BE2C (cell line): ENCODE data around the gene OLFML1.

Experiments
- DNase-seq: peaks from one replicate; pipeline ENCODE4 v3.0.0-alpha.2; 2020
- H3K27me3 ChIP-seq: fragments of 250-450 bp; sonication (Bioruptor Pico); 2 replicates; pipeline ENCODE4 v1.5.1; 2020; ENCODE audit warnings: mild to moderate bottlenecking
- H3K36me3 ChIP-seq: fragments of 250-450 bp; sonication (Bioruptor Pico); 2 replicates; pipeline ENCODE4 v1.5.1; 2020; ENCODE audit warnings: mild to moderate bottlenecking
- H3K4me1 ChIP-seq: fragments of 250-450 bp; sonication (Bioruptor Pico); 2 replicates; pipeline ENCODE4 v1.5.1; 2020
- H3K4me3 ChIP-seq: 2 replicates; pipeline ENCODE4 v1.5.1; 2011; ENCODE audit warnings: low read depth, low read length
- H3K9me3 ChIP-seq: fragments of 250-450 bp; sonication (Bioruptor Pico); 2 replicates; pipeline ENCODE4 v1.5.1; 2020
- TF ChIP-seq, protein P1 (sequence below): IDR thresholded peaks from 2 replicates; pipeline ENCODE4 v1.5.1; 2012; ENCODE audit warnings: mild to moderate bottlenecking, low read depth, low read length

Gene OLFML1

DNA sequence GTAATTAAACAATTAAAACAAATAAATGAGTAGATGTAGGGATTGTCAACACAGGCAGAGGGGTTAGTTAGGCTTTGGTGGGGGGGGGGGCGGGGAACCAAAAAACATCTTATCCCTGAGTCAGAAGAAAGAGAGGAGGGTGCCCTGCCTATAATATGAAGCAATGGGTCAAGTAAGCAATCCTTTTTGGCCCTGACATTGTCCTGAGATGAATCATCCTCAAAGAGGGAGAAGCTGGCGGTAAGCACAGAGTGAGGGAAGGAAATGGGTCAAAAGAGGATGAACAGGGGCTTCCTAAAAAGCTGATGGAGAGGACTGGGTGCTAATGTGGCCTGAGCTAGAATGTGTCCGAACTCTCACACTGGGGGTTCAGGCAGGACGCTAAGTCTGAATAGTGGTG lies 4.7 kb downstream of the OLFML1 start:
- Histone ChIP-seq H3K27me3 (no peaks in the 10 kb centered on the region), H3K9me3 (no peaks in the 10 kb centered on the region), H3K4me1 (no peaks in the 10 kb centered on the region), H3K36me3 (no peaks in the 10 kb centered on the region), H3K4me3 (no peak overlapping the region)
- TF ChIP-seq, protein P1, sequence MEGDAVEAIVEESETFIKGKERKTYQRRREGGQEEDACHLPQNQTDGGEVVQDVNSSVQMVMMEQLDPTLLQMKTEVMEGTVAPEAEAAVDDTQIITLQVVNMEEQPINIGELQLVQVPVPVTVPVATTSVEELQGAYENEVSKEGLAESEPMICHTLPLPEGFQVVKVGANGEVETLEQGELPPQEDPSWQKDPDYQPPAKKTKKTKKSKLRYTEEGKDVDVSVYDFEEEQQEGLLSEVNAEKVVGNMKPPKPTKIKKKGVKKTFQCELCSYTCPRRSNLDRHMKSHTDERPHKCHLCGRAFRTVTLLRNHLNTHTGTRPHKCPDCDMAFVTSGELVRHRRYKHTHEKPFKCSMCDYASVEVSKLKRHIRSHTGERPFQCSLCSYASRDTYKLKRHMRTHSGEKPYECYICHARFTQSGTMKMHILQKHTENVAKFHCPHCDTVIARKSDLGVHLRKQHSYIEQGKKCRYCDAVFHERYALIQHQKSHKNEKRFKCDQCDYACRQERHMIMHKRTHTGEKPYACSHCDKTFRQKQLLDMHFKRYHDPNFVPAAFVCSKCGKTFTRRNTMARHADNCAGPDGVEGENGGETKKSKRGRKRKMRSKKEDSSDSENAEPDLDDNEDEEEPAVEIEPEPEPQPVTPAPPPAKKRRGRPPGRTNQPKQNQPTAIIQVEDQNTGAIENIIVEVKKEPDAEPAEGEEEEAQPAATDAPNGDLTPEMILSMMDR = no peak
- no peak for DNase-seq

DNA sequence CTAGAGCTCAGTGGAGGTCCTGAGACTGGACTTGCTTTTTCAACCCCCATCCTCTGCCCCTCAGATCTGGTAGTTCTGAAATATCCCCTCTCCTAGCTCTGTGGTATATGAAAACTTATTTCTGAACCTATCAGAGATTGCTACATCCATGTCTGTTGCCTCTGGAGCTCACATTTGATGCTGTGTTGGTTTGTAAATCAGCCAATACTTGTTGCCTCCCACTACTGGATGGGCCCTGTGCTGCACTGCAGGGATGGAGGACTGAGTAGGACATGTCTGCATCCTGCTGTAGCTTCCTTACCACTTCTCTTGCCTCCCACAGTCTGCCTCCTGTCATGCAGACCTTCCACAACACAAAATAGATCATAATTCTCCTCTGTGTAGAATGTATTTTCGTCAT lies 5.2 kb downstream of the OLFML1 start:
- no peaks in the 10 kb centered on the region for H3K36me3 ChIP-seq
- H3K27me3 ChIP-seq = no peaks in the 10 kb centered on the region
- no peak for DNase-seq
- TF ChIP-seq, protein P1 = no peak
- no peak overlapping the region for H3K4me3 ChIP-seq
- H3K4me1 ChIP-seq = no peaks in the 10 kb centered on the region
- H3K9me3 ChIP-seq = no peaks in the 10 kb centered on the region

DNA sequence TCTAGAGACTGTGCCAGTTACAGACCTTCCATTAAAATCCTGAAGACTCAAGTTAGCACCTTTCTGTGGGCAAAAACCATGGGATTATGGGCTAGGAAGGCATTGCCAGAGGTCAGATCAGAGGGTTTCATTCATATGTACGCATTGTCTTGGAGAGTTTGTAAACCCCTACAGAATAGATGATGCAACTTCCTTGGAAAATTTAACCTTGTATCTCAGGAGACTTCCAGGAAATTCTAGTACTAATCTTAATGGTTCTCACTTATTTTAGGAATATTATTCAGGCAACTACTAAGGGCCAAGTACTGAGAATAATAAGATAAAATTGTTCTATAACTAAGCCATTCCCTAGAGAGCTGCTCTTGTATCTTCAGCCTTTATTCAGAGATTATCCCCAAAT lies 6.9 kb downstream of the OLFML1 start:
- Histone ChIP-seq H3K36me3 (no peaks in the 10 kb centered on the region), H3K9me3 (no peaks in the 10 kb centered on the region), H3K4me1 (no peaks in the 10 kb centered on the region), H3K27me3 (no peaks in the 10 kb centered on the region), H3K4me3 (no peak overlapping the region)
- DNase-seq = no peak
- TF ChIP-seq, protein P1 = no peak

DNA sequence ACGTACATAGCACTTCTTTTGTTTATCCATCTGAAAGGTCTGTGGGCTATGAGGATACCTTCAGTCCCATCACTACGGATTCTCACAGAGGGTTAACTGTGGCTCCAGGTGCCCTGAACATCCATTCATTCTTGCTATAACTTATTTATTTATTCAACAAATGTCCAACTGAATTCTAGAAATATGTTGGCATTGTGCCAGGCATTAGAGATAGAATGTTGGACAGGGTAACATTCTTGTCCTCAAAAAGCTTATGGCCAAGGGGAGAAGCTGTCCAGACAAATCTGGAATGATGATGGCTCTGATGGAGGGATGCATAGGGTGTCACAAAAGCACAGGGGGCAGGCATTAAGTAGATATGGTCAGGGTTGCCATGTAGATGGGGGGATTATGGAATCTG lies 8.4 kb downstream of the OLFML1 start:
- DNase-seq = no peak
- TF ChIP-seq, protein P1 = no peak
- H3K4me1 ChIP-seq = no peaks in the 10 kb centered on the region
- H3K4me3 ChIP-seq = no peak overlapping the region
- H3K9me3 ChIP-seq = no peaks in the 10 kb centered on the region
- H3K36me3 ChIP-seq = no peaks in the 10 kb centered on the region
- no peaks in the 10 kb centered on the region for H3K27me3 ChIP-seq

DNA sequence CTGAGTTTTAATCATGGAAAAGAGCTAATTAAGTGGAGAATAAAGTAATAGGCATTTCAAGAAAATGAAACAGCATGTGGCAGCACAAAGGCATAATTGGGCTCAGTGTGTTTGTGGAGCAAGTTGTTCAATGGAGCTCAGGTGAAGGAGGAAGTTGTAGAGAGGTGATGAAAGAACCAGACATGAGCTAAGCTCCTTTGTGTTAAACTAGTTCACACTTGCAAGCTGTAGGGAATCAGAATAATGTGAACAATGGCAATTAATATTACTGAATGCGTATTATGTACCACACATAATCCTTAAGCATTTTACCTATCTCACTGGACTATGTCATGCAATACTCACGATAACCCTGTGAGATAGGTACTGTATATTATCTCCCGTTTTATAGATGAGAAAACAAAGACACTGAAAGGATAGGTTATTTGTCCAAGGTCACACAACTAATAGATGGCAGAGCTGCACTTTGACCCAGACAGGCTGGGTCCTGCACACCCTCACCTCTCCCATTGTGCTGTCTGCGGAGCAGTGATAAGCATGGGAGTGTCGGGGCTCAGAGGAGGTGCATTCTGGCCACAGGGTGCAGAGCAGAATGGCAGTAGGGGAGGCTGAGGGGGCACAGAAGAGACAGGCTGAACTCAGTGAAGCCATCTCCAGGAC lies 8.9 kb downstream of the OLFML1 start:
- H3K36me3 ChIP-seq = no peaks in the 10 kb centered on the region
- TF ChIP-seq, protein P1 = no peak
- no peak overlapping the region for H3K4me3 ChIP-seq
- no peaks in the 10 kb centered on the region for H3K4me1 ChIP-seq
- no peaks in the 10 kb centered on the region for H3K9me3 ChIP-seq
- DNase-seq = no peak
- no peaks in the 10 kb centered on the region for H3K27me3 ChIP-seq

DNA sequence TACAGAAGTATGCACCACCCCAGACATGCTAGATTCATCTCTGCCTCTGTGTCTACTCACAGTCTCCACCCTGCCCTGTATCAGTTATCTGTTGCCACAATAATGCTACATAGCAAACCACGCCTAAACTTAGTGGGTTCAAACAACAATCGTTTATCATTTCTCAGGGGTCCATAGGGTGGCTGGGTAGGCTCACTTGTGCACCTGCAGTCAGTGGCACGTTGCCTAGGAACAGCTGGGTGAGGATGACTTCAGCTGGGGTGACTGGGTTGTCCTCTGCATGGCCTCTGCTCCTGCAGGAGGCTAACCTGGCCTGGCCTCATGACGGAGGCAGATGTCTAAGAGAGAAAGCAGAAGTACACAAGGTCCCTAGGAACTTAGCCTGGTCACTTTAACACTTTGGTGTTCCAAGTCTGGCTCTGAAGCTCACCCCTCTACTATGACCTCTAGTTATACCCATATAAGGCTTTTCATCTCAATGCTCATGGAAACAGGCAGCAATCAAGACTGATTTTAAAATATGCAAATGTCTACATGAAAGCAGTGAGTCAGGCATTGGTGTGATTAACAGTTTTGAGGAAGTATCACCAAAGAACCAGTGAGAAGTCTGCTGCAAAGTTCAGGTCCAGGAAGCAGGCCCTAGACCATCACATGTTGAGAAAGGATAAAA lies 10.7 kb downstream of the OLFML1 start:
- no peaks in the 10 kb centered on the region for H3K4me1 ChIP-seq
- no peak for DNase-seq
- H3K27me3 ChIP-seq = no peaks in the 10 kb centered on the region
- H3K4me3 ChIP-seq = no peak overlapping the region
- H3K9me3 ChIP-seq = no peaks in the 10 kb centered on the region
- TF ChIP-seq, protein P1 = no peak
- H3K36me3 ChIP-seq = no peaks in the 10 kb centered on the region
